GM18519 (cell line): ENCODE data around the gene ADAT3.

ENCODE experiments used
- ATAC-seq: cut with Tn5 transposase; IDR thresholded peaks from one replicate; pipeline ENCODE4 v1.9.1; 2021; ENCODE audit warnings: mild to moderate bottlenecking, moderate library complexity; ENCODE audit not compliant: unreplicated experiment, low FRiP score

ADAT3 gene

DNA sequence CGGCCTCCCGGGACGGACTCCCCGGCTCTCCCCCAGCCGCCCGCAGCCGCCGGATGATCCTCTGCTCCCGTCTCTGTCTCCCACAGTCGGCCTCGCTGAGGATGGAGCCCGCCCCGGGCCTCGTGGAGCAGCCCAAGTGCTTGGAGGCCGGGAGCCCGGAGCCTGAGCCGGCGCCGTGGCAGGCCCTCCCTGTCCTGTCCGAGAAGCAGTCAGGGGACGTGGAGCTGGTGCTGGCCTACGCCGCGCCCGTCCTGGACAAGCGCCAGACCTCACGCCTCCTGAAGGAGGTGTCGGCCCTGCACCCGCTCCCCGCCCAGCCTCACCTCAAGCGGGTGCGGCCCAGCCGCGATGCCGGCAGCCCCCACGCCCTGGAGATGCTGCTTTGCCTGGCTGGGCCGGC is 6.8 kb downstream of the ADAT3 start:
- ATAC-seq: no peak

DNA sequence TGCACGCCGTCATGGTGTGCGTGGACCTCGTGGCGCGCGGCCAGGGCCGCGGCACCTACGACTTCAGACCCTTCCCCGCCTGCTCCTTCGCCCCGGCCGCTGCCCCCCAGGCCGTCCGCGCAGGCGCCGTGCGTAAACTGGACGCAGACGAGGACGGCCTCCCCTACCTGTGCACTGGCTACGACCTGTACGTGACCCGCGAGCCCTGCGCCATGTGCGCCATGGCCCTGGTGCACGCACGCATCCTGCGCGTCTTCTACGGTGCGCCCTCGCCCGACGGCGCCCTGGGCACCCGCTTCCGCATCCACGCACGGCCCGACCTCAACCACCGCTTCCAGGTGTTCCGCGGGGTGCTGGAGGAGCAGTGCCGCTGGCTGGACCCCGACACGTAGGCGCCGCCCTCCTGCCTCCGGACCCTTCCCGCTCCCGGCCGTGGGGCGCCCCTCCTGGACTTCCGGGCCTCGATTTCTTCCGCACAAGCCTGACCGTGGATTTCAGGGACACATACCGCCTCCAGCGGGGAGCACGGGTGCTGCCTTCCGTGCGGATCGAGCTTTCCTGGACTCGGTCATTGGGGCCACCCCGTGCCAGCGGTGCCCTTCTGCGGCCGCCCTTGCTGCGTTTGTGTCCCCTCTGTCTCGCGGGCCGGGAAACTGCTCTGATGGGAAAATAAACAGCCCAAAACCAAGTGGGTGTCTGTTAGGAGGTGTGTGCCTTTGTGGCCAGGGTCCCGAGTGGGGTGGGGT is 7.7 kb downstream of the ADAT3 start:
- ATAC-seq: no peak

DNA sequence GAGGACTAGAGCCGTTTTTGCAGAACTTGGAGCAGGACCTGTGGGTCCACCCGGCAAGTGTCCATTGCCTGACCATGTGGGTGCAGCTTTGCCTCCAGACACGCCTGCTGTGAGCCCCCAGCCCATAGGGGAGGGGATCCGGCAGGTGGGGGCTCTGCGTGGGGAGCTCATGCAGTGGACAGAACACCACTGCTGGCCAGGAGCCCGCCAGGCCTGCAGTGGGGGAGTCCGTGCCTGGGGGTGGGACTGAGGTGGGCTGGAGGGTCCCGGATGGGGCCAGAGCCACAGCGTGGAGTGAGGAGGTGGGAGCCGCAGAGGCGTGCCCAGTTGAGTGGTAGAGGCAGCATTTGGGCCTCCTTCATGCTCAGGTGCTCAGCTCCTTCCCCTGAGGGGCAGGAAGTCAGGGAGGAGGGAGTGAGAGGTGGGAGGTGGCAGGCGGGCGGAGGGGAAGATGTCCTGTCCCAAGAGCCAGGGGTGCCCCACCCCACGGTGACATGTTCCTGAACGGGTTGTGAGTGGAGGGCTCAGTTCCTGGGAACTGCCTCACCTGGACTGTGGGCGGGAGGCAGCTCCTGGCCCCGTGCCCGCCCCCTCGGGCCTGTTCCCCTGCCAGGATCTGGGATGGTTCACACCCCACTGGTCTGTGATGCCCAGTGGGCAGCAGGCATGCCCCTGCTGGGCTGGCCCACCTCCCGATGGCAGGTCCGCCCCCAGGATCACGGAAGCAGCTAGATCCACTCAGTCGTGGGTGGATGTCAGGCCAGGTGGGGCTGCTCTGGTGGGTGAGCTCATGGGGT is 8.8 kb downstream of the ADAT3 start:
- no peak for ATAC-seq

DNA sequence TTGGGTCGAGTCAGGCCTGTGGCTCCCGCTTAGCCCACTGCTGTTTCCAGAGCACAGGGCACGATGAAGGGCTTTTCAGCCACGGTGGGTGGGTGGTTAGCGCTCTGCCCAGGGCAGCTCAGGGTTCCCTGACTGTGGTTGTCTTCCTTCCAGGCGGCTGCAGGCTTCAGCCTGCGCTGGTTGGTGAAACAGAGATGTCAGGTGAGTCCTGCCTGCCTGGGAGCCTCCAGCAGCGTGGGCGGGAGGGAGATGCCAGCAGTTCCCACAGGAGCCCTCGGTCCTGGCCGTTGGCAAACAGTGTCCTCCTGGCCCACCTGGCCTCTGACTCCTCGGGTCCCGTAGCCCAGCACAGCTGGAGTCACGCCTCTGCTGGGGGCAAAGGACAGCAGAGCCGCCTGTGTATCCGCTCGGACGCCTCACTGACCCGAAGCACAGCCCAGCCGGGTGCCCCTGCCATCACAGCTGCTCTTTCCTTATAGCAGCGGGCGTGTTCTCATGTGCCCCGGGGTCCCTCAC is 9.7 kb downstream of the ADAT3 start:
- no peak for ATAC-seq

DNA sequence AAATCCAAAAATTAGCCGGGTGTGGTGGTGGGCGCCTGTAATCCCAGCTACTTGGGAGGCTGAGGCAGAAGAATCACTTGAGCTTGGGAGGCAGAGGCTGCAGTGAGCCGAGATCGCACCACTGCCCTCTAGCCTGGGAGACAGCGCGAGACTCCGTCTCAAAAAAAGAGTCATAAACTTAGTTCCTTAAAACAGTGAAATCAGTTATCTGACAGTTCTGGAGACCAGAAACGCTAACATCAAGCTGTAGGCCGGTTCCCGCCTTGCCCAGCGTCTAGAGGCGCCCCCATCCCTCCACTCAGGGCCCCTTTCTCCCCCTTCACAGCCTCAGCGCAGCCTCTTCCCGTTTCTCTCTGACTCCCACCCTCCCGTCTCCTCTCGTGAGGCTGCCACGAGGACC is 11.9 kb downstream of the ADAT3 start:
- ATAC-seq: no peak

DNA sequence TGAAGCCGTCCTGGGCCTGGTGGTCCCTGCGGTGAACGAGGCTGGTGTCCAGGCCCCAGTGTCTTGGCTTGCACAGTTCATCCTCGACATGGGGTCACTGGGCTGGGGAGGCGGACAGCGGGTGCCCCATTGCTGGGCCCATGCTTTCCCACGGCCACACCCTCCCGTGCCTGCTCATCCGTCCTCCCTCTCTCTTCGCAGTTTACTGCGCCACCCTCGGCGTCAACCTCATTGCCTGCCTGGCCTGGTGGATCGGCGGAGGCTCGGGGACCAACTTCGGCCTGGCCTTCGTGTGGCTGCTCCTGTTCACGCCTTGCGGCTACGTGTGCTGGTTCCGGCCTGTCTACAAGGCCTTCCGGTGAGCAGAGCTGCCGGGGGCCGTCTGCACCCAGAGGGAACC is 12.7 kb downstream of the ADAT3 start:
- ATAC-seq: no peak

DNA sequence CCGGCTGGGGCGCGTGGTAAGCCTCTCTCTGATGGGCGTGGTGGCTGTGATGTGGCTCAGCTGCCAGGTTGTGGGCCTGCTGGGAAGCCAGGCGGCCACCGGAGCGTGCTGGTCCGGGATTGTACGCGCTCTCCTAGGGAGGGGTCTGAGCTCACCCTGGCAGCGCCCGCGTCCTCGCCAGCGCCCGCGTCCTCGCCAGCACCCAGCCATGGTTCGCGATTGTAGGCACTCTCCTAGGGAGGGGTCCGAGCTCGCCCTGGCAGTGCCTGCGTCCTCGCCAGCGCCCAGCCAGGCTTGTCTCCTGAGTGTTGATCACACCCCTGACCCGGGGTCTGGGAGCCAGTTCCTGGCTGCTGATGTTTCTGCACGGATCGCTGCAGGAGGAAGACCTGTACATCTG is 13.8 kb downstream of the ADAT3 start:
- no peak for ATAC-seq

DNA sequence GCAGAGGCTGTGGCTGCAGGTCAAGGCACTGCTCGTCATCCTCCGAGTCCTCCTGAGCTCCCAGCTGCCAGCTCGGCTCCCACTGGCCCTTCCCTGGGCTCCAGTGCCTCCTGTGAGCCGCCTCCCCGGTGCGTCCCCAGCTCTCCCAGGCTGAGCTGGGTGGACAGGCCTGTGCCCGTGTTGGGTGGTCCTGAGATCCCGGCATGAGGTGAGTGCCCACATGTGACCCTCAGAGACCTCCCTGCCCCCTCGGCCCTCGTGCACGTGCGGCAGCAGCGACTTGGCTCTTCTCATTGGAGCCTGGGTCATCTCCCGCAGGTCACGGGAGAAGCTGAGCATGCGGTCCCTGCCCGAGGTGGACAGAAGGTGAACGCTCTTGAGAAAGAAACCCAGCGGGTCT is 15.4 kb downstream of the ADAT3 start:
- no peak for ATAC-seq

DNA sequence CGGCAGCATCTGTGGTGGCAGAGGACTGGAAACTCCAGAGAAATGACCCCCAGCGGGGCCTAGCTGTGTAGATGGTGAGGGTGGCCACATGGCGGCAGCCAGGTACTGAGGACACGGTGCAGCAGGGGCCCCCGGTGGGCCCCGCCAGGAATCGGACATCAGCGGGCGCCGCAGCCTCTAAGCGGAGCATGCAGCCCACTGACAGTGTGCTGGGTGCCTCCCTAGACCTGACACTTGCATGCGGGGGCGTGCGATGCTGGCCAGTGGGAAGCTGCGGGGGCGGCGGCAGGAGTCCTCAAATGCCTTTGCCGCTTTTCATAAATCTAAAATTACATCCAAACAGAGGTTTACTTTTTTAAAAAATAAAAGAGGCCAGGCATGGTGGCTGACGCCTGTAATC is 16.1 kb downstream of the ADAT3 start:
- ATAC-seq: no peak

DNA sequence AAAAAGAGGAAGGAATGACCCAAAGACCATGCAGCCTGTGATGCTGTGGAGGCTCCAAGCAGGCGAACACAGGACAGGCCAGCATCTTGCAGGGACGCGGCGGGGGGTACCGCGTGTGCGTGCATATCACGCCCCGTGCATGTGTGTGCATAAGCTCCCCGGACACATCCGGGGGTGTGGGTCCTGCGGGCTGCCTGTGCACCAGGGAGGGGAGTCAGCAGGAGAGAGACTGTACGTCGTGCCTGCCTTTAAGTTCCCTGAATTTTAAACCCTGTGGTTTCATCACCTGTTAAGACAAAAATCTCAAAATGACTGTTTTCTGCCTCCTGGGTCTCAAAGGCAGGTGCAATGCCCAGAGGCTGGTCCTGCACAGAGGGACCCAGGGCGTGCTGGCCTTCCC is 16.6 kb downstream of the ADAT3 start:
- ATAC-seq: no peak

DNA sequence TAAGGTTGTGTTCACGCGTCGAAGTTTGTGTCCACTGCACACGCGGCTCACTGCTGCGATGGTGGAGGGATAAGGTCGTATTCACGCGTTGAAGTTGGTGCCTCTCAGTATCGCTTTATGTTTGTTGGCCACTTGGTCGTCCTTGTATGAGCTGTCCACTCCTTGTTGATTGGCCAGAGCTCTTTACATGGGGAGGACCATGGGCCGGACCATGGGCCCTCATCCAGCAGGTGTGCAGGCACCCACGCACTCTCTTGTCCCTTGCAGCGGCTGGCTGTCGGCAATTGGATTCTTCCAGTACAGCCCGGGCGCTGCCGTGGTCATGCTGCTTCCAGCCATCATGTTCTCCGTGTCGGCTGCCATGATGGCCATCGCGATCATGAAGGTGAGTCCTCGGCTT is 17.6 kb downstream of the ADAT3 start:
- no peak for ATAC-seq

DNA sequence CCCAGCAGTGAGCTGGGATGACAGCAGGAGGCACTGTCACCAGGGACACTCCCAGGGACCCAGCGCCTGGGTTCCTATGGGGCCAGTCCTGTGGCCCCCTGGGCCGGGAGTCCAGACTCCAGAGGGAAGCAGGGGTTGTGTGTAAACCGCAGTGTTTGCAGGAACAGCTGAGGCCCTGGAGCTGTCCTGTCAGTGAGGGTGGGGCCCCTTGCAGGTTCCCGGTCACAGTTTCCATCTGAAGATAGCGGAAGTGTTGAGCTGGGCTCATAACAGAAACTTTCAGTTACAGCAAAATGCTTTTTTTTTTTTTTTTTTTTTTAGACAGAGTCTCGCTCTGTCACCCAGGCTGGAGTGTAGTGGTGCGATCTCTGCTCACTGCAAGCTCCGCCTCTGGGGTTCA is 18.1 kb downstream of the ADAT3 start:
- ATAC-seq: no peak

DNA sequence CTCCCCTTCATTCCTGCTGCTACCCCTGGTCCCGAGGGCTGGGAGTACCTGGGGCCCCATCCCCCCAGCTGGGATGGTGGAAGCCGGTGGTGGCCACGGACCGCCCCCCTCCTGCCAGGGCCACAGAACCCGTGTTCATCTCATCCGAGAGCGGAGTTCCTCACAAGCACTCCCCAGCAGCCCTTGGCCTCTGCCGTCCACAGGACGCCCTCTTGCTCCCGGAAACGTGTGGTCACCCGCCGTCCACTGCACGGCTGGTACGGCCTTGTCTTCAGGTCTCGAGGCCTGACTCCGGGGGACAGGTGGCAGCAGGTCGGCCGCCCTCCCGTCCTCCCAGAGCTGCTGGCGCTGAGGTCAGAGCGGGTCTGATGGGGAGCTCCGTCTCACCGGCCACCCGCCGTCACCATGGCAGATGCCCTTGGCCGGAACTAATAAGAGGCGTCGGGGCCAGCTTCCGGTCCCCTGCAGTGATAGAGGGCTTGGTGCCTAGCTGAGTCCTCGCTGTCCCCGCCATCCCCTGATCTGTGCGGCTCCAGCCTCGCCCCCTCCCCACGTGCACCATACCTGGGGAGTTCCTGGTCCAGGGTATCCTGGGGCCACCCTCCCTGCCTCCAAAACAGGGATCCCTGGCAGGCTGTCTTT is 19.2 kb downstream of the ADAT3 start:
- no peak for ATAC-seq

DNA sequence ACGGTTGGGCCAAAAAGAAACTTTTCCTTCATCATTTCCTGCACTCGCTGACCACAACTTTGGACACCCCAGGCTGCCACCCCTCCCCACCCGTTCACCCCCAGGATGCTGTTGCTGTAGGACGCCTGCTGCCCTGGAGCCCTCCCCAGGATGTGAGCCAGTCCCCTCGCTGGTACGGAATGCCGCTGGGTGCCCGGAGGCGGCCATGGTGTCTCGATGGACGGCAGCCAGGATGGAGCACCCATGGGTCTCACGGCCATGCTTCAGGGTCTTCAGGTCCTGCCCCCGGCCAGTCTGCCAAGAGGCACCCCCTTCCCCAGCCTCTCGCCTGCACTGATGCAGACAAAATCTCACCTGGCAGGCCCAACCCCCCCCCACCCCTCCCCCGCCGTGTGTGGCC is 20.3 kb downstream of the ADAT3 start:
- ATAC-seq: no peak

DNA sequence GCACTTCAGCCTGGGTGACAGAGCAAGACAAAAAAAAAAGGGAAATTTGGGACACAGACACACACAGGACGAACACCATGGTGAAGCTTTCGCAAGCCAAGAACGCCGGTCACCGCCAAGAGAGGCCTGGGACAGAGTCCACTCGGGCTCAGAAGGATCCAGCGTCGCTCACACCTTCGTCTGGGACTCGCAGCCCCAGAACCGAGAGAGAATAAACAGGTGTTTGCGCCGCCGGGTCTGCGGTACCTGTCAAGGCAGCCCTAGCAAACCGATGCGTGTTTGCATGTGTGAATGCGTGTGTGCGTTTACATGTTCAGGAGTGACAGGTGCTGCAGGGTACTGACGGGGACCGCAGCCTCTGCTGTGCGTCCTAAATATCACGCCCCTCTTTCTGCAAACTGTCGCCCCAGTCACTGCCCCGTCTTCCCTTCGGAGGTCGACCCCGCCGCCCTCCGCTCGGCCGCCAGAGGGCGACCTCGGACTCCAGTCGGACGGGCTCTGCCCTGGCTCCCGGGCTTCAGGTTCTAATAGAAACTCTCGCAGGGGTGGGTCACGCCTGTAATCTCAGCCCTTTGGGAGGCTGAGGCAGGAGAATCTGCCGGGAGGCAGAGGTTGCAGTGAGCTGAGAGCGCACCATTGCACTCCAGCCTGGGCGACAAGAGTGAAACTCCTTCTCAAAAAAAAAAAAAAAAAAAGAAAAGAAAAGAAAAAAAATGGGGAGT is 24.0 kb downstream of the ADAT3 start:
- ATAC-seq: no peak

DNA sequence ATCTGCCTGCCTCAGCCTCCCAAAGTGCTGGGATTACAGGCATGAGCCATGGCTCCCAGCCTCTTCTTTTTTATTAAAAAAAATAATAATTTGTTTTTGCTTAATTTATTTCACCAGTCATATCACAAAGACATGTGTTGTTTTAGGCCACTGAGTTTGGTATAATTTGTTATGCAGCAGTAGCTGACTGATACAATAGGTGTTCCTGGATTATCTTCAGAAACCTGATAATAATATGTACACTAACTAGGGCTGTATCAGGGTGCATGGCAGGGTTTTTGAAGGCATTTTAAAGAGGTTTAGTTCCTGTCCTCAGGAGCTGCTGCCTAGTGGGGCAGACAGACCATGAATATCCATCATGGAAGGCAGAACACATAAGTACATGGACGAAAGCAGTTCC is 26.2 kb downstream of the ADAT3 start:
- no peak for ATAC-seq

DNA sequence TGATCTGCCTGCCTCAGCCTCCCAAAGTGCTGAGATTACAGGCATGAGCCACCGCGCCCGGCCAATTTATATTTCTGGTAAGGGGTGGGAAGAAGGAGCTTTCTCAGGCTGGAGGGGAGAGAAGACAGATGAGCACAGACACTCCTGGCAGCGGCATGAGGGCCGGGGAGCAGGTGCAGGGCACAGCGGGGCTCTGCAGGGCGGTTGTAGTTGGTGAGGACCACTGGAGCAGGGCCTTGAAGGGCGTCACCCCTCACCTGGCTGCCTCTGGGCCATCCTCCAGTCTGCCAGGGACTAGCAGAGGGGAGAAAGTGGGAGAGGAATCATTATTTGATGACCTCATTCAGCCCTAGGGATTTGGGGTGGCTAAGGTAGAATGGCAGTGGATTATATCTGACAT is 27.2 kb downstream of the ADAT3 start:
- ATAC-seq: no peak

DNA sequence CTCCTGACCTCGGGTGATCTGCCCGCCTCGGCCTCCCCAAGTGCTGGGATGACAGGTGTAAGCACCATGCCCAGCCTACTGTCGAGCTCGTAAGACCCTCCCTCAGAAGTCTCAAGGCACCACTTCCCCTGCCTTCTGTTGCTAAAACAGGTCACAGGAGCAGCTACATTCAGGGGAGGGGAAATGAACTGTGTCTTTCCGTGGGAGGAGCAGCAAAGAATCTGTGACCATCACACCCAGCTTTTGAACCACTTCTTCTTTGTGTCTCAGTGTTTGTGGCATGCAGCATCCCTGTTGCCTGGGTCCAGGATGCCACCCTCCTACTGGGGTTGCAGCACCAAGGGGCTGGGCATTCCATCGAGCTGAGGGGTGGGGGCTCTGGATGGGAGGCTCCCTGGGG is 28.0 kb downstream of the ADAT3 start:
- ATAC-seq: no peak

DNA sequence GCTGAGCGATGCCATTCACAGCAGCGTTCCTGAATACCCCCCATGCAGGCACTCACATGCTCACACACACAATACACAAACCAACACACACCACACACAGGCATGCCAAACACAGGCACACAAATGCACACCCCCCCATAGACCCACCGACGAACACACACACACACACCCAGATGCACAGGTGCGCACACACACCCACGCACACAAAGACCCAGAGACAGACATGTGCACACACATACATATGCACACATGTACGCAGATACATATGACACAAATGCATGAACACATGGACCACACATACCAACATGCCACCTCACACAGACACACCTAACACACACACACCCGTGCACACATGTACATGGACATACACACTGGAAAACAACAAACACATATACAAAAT is 28.7 kb downstream of the ADAT3 start:
- no peak for ATAC-seq

DNA sequence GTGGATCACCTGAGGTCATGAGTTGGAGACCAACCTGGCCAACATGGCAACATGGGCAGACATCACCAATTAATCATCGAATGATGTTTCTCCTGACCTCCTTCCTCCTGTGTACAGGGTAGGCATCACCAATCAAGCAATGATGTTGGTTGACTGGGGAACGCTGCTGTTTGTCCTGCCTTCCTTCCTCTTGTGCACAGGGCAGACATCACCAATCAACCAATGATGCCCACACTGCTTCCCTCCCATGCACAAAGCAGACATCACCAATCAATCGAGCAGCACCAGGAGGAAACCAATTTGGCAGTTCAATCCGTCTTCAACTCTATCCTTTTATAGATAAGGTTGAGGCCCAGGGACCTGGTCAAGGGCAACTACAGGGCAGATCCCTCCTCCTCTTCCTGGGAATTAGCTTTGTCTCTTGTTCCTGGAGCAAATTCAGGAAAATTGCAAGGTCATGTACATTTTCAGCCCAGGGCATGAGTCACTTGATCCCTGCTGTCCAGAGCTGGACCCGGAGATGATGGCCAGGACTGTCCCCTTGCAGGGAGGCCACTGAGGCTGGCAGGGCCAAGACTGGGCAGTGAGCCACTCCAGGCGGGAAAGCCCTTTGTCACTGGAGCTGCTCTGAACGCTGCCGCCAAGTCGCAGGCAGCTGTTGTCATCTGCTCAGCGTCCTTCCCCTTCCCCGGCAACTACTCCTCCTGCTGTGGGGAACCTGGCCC is 30.4 kb downstream of the ADAT3 start:
- ATAC-seq: no peak
